ENCODE data around the gene DMD. TPM values are rescaled to one million over a fixed set of nuclear protein-coding genes. Genes with fewer than 3 reads are reported as not detected.

The DMD gene
- total RNA-seq, 4 donors from 2014 or later: 27.7 to 54.7 (median 34.4) TPM

- TF ChIP-seq, protein P1, sequence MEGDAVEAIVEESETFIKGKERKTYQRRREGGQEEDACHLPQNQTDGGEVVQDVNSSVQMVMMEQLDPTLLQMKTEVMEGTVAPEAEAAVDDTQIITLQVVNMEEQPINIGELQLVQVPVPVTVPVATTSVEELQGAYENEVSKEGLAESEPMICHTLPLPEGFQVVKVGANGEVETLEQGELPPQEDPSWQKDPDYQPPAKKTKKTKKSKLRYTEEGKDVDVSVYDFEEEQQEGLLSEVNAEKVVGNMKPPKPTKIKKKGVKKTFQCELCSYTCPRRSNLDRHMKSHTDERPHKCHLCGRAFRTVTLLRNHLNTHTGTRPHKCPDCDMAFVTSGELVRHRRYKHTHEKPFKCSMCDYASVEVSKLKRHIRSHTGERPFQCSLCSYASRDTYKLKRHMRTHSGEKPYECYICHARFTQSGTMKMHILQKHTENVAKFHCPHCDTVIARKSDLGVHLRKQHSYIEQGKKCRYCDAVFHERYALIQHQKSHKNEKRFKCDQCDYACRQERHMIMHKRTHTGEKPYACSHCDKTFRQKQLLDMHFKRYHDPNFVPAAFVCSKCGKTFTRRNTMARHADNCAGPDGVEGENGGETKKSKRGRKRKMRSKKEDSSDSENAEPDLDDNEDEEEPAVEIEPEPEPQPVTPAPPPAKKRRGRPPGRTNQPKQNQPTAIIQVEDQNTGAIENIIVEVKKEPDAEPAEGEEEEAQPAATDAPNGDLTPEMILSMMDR (IDR thresholded peaks at IDR 0.05): no peak
- ATAC-seq (ENCODE audit: low FRiP score): no peak
- no peak for DNase-seq (ENCODE audit: low spot score)
Measured at GRCh38 chrX:32847921-32848320, 363.4 kb downstream of the DMD start.

DNA sequence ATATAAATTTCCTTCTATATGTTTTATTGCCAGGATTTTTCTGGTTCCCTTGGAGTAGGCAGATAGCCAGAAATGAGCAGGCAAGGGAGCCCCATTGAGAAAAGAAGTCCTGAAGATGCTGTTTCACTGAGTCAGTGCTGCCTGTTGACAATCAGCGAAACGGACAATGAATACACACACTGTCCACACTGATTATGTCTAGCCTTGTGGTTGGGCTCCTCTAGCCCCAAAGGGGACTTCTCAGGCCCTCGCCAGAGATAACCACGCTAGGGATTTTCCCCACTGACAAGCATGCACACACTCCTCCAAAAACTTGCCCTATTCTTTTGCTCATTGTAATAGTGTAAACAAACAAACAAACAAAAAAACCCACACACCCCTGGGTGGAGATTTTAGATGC, 369.3 kb downstream of the DMD start:
- DNase-seq (ENCODE audit: low spot score): no peak
- TF ChIP-seq, protein P1 (IDR thresholded peaks at IDR 0.05): no peak
- ATAC-seq (ENCODE audit: low FRiP score): no peak

DNA sequence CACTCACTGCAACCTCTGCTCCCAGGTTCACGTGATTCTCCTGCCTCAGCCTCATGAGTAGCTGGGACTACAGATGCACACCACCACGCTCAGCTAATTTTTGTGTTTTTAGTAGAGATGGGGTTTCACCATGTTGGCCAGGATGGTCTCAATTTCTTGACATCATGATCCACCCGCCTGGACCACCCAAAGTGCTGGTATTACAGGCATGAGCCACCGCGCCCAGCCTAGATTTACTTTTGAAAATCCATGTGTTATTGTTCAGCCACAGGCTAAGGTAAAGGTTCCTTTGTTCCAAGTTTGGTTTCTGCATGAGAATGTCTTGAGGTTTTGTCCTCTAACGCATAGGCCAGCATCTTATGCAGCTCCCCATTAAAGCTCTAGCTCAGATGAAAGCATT, 371.6 kb downstream of the DMD start:
- no peak for DNase-seq (ENCODE audit: low spot score)
- TF ChIP-seq, protein P1 (IDR thresholded peaks at IDR 0.05): no peak
- ATAC-seq (ENCODE audit: low FRiP score): no peak

DNA sequence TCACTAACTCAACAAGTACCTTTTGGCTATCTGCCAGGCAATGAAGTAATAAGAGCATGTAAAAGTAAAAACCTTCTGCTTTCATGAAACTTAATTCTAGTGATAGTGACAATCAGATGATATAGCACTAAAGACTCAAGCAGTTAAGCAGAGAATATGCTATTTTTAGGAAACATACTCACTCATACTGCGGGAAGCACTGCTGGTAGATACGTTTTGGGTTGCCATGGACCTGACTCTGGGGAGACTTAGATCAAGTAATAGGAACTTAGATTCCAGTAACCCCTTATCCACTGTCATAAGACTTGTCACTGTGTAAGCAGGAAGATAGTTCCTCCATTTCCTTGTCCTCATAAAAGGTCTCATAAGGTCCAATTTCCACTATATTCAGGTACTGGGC, 386.3 kb downstream of the DMD start:
- TF ChIP-seq, protein P1 (IDR thresholded peaks at IDR 0.05): no peak
- ATAC-seq (ENCODE audit: low FRiP score): no peak
- DNase-seq (ENCODE audit: low spot score): no peak

DNA sequence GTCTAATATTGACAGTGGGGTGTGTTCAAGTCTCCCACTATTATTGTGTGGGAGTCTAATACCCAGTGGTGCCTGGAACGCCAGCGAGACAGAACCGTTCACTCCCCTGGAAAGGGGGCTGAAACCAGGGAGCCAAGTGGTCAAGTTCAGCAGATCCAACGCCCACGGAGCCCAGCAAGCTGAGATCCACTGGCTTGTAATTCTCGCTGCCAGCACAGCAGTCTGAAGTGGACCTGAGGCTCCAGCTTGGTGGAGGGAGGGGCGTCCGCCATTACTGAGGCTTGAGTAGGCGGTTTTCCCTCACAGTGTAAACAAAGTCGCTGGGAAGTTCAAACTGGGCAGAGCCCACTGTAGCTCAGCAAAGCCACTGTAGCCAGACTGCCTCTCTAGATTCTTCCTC, 407.3 kb downstream of the DMD start:
- TF ChIP-seq, protein P1 (IDR thresholded peaks at IDR 0.05): no peak
- ATAC-seq (ENCODE audit: low FRiP score) (no peak), DNase-seq (ENCODE audit: low spot score) (no peak)

DNA sequence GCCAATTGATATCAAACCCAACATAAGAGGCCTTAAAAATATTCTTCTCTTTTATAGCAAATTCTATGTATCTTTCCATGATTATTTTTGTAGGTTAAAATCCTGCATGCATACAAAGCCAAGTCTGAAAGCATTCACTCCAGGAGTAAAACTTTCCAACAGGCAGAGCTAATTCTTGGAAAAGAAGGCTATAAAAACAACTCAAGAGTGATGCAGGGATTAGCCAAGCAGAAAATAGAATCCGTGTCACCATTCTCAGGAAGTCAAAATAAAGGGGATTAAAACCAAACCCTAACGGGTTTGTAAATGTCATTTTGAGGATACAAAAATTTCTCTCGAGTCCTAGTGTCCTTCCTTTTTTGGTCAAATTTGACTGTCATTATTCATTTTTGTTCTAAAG, 412.4 kb downstream of the DMD start:
- ATAC-seq (ENCODE audit: low FRiP score) (no peak), DNase-seq (ENCODE audit: low spot score) (no peak)
- TF ChIP-seq, protein P1 (IDR thresholded peaks at IDR 0.05): no peak

- ATAC-seq (ENCODE audit: low FRiP score) (no peak), DNase-seq (ENCODE audit: low spot score) (no peak)
- TF ChIP-seq, protein P1 (IDR thresholded peaks at IDR 0.05): no peak
Measured at GRCh38 chrX:32788936-32789335, 422.4 kb downstream of the DMD start.
